Endothelial cell of umbilical vein (primary cell): Measurements from ENCODE around the gene ZNF609.

Source experiments
- CTCF ChIP-seq, 2 donors: IDR thresholded peaks; 1 replicate in 1 of 2; 2 replicates in 1 of 2; pipeline ENCODE4 v1.5.1; 2011; ENCODE audit warnings: low read length in 2 of 2, mild to moderate bottlenecking in 2 of 2, moderate library complexity in 2 of 2, control low read depth in 1 of 2, inconsistent platforms in 1 of 2, low read depth in 1 of 2; ENCODE audit not compliant: insufficient read depth in 1 of 2; ENCODE audit errors: extremely low read depth in 1 of 2
- EZH2 ChIP-seq: IDR thresholded peaks from 2 replicates; pipeline ENCODE4 v1.6.1; 2012; ENCODE audit warnings: borderline replicate concordance, low read depth, mild to moderate bottlenecking, moderate library complexity, low read length, inconsistent platforms; ENCODE audit not compliant: severe bottlenecking
- MAX ChIP-seq: IDR thresholded peaks from 2 replicates; pipeline ENCODE4 v1.6.1; 2011; ENCODE audit not compliant: insufficient read depth, insufficient read length
- POLR2A ChIP-seq: IDR thresholded peaks from 2 replicates; pipeline ENCODE4 v1.6.1; 2012; ENCODE audit warnings: low read depth, mild to moderate bottlenecking, control low read depth, low read length
- POLR2AphosphoS5 ChIP-seq: IDR thresholded peaks from 2 replicates; pipeline ENCODE4 v1.6.1; 2012; ENCODE audit warnings: low read depth, mild to moderate bottlenecking, control low read depth, low read length, moderate library complexity; ENCODE audit not compliant: insufficient read depth

GRCh38 chr15:64681424-64682024, 221.1 kb downstream of the ZNF609 start:
- TF ChIP-seq CTCF (IDR thresholded peaks at IDR 0.05; ENCODE audit: extremely low read depth in 1 of 2, insufficient read depth in 1 of 2, low read depth in 1 of 2, low read length in 2 of 2): peak; percentile 62 to 72
- no peak for TF ChIP-seq POLR2A
- no peak for TF ChIP-seq POLR2AphosphoS5
- no peak for TF ChIP-seq MAX
- no peak for TF ChIP-seq EZH2
